Measurements from ENCODE around the gene E2F4.

Gene E2F4

GRCh38 chr16:67158637-67159600 is 33.0 kb upstream of the E2F4 start:
- DNase-seq, result peak; percentile 77

GRCh38 chr16:67161595-67162058 is 30.3 kb upstream of the E2F4 start:
- no peak for DNase-seq

- no peak for DNase-seq
Observed at GRCh38 chr16:67162506-67163163, 29.3 kb upstream of the E2F4 start.

- no peak for DNase-seq
Observed at GRCh38 chr16:67163164-67163998, 28.6 kb upstream of the E2F4 start.

- DNase-seq, result no peak
Observed at GRCh38 chr16:67163999-67164558, 27.9 kb upstream of the E2F4 start.

- no peak for DNase-seq
Observed at GRCh38 chr16:67164599-67165061, 27.3 kb upstream of the E2F4 start, which contains the start of gene HSF4. Gene HSF4, plus strand, starts transcription at chr16:67164745. Its CDS starts 67 bp downstream, at chr16:67164812.

GRCh38 chr16:67165121-67166078 is 26.6 kb upstream of the E2F4 start:
- no peak for DNase-seq

GRCh38 chr16:67166110-67166547 is 25.8 kb upstream of the E2F4 start:
- DNase-seq, result no peak

- no peak for DNase-seq
Observed at GRCh38 chr16:67166598-67167168, 25.3 kb upstream of the E2F4 start.

GRCh38 chr16:67167588-67167987 is 24.4 kb upstream of the E2F4 start:
- no peak for DNase-seq

- no peak for DNase-seq
Observed at GRCh38 chr16:67169011-67169451, 22.9 kb upstream of the E2F4 start.

GRCh38 chr16:67169642-67170167 is 22.2 kb upstream of the E2F4 start:
- DNase-seq, result no peak

- DNase-seq, result no peak
Observed at GRCh38 chr16:67170168-67170948, 21.6 kb upstream of the E2F4 start, which contains the start of gene NOL3. Gene NOL3, plus strand, starts transcription at chr16:67170538.

- DNase-seq, result no peak
Observed at GRCh38 chr16:67170949-67171649, 20.9 kb upstream of the E2F4 start.

- DNase-seq, result no peak
Observed at GRCh38 chr16:67173323-67173722, 18.6 kb upstream of the E2F4 start.

GRCh38 chr16:67173808-67174705 is 17.9 kb upstream of the E2F4 start:
- DNase-seq, result peak; percentile 49

- DNase-seq, result no peak
Observed at GRCh38 chr16:67174706-67175231, 17.2 kb upstream of the E2F4 start.
